H1 (cell line): ENCODE data around the gene GZMA. TPM values are rescaled to one million over a fixed set of nuclear protein-coding genes. Genes with fewer than 3 reads are reported as not detected.
"Not testable (repeated sequence)": the region's sequence is repeated elsewhere in the genome, so short reads cannot be mapped to it uniquely, and the experiment has no call there.

ENCODE experiments used
- CTCF ChIA-PET: fragments of 300-600 bp; sonication (Branson Sonifier 250); formaldehyde crosslinking; loops from one replicate; lab custom pipeline; 2021; ENCODE audit not compliant: partially characterized antibody; lab: Charles Lee
- POLR2A ChIA-PET: fragments of 300-600 bp; sonication (Branson Sonifier 250); formaldehyde crosslinking; loops from one replicate; lab custom pipeline; 2021; ENCODE audit warnings: inconsistent platforms; ENCODE audit not compliant: partially characterized antibody; lab: Charles Lee
- DNase-seq, 2 experiments: peaks; one replicate each; pipeline versions ENCODE4 v3.0.0 to v3.0.0-alpha.2; 2010 to 2022; ENCODE audit warnings: low spot score in 2 of 2, low read depth in 1 of 2, mixed read lengths in 1 of 2
- FAIRE-seq: peaks from 2 replicates; lab custom pipeline; 2011; peaks lifted over from hg19 to GRCh38; lab: Jason Lieb, UNC
- H2AFZ ChIP-seq: 2 replicates; pipeline ENCODE4 v1.8.1; 2012; ENCODE audit warnings: low read length, inconsistent platforms
- H2AK5ac ChIP-seq: 2 replicates; pipeline ENCODE4 v1.6.1; 2013; ENCODE audit warnings: low read depth, low read length
- H2BK120ac ChIP-seq: replicated peaks from 2 replicates; pipeline ENCODE3; 2013; ENCODE audit warnings: low read depth, low read length, inconsistent platforms
- H2BK12ac ChIP-seq: 2 replicates; pipeline ENCODE4 v1.6.1; 2013; ENCODE audit warnings: low read depth, low read length
- H2BK15ac ChIP-seq: 2 replicates; pipeline ENCODE4 v1.6.1; 2013; ENCODE audit warnings: low read length
- H2BK20ac ChIP-seq: 2 replicates; pipeline ENCODE4 v1.6.1; 2013; ENCODE audit warnings: low read length
- H2BK5ac ChIP-seq: 2 replicates; pipeline ENCODE4 v1.6.1; 2013; ENCODE audit warnings: low read depth, low read length
- H3K14ac ChIP-seq: 2 replicates; pipeline ENCODE4 v1.6.1; 2013; ENCODE audit warnings: inconsistent platforms; ENCODE audit not compliant: insufficient read length
- H3K18ac ChIP-seq: 2 replicates; pipeline ENCODE4 v1.6.1; 2013; ENCODE audit warnings: low read length; ENCODE audit errors: extremely low read depth
- H3K23ac ChIP-seq: 2 replicates; pipeline ENCODE4 v1.6.1; 2013; ENCODE audit warnings: inconsistent platforms; ENCODE audit not compliant: insufficient read length
- H3K23me2 ChIP-seq: 2 replicates; pipeline ENCODE4 v1.6.1; 2013; ENCODE audit warnings: low read depth, low read length
- H3K27ac ChIP-seq: 2 replicates; pipeline ENCODE4 v1.6.1; 2011; ENCODE audit warnings: low read depth, low read length, inconsistent platforms
- H3K27me3 ChIP-seq, 4 experiments: replicated peaks in 1 of 4; 1 replicate in 1 of 4; 2 replicates in 3 of 4; pipeline versions ENCODE4 v1.6.1 to v1.8.1; 2011 to 2013; ENCODE audit warnings: low read length in 3 of 4, mild to moderate bottlenecking in 3 of 4, inconsistent platforms in 2 of 4, mixed read lengths in 2 of 4, moderate library complexity in 1 of 4; ENCODE audit not compliant: control insufficient read depth in 3 of 4, insufficient read depth in 3 of 4; ENCODE audit errors: extremely low read depth in 1 of 4
- H3K36me3 ChIP-seq, 4 experiments: 2 replicates each; pipeline versions ENCODE4 v1.6.1 to v1.8.1; 2011 to 2013; ENCODE audit warnings: mild to moderate bottlenecking in 4 of 4, low read length in 3 of 4, moderate library complexity in 2 of 4, control low read depth in 1 of 4, inconsistent platforms in 1 of 4; ENCODE audit not compliant: insufficient read depth in 4 of 4, control insufficient read depth in 2 of 4
- H3K4ac ChIP-seq: replicated peaks from 2 replicates; pipeline ENCODE3; 2013; ENCODE audit warnings: low read length, low read depth, mixed read lengths, inconsistent platforms; ENCODE audit not compliant: insufficient read length
- H3K4me1 ChIP-seq, 4 experiments: replicated peaks in 1 of 4; 1 replicate in 1 of 4; 2 replicates in 3 of 4; pipeline versions ENCODE4 v1.6.1 to v1.8.1; 2011 to 2013; ENCODE audit warnings: low read length in 3 of 4, inconsistent platforms in 2 of 4, mixed read lengths in 1 of 4; ENCODE audit not compliant: insufficient read depth in 4 of 4, control insufficient read depth in 3 of 4
- H3K4me2 ChIP-seq, 2 experiments: 2 replicates each; pipeline versions ENCODE4 v1.6.1 to v1.8.1; 2011 to 2013; ENCODE audit warnings: low read depth in 2 of 2, low read length in 2 of 2, control low read depth in 1 of 2, inconsistent platforms in 1 of 2, mild to moderate bottlenecking in 1 of 2; ENCODE audit not compliant: insufficient read depth in 1 of 2
- H3K4me3 ChIP-seq, 4 experiments: fragments of 200-600, 300-600 bp in 1 of 4; sonication (generic), shearing (Covaris generic), sonication (Bioruptor Twin) in 1 of 4; 2 replicates each; pipeline versions ENCODE4 v1.5.1 to v1.8.1; 2011 to 2016; ENCODE audit warnings: low read length in 4 of 4, low read depth in 3 of 4, control low read depth in 2 of 4, inconsistent platforms in 2 of 4, mild to moderate bottlenecking in 2 of 4, mixed read lengths in 1 of 4, moderate library complexity in 1 of 4; ENCODE audit not compliant: insufficient read depth in 2 of 4; ENCODE audit errors: extremely low read depth in 1 of 4
- H3K56ac ChIP-seq: replicated peaks from 2 replicates; pipeline ENCODE3; 2013; ENCODE audit warnings: low read depth, mild to moderate bottlenecking, mixed read lengths, low read length, inconsistent platforms; ENCODE audit not compliant: insufficient read length
- H3K79me1 ChIP-seq: 2 replicates; pipeline ENCODE4 v1.6.1; 2013; ENCODE audit warnings: low read depth, low read length, control low read depth
- H3K79me2 ChIP-seq, 2 experiments: 2 replicates each; pipeline versions ENCODE4 v1.6.1 to v1.8.1; 2012 to 2013; ENCODE audit warnings: low read length in 2 of 2, mild to moderate bottlenecking in 2 of 2, inconsistent platforms in 1 of 2; ENCODE audit not compliant: insufficient read depth in 2 of 2, control insufficient read depth in 1 of 2
- H3K9ac ChIP-seq, 4 experiments: replicated peaks in 1 of 4; 1 replicate in 1 of 4; 2 replicates in 3 of 4; pipeline versions ENCODE4 v1.6.1 to v1.8.1; 2011 to 2013; ENCODE audit warnings: low read depth in 3 of 4, low read length in 3 of 4, control low read depth in 2 of 4, mild to moderate bottlenecking in 2 of 4, moderate library complexity in 2 of 4, inconsistent platforms in 1 of 4; ENCODE audit errors: extremely low read depth in 1 of 4
- H3K9me3 ChIP-seq, 2 experiments: 2 replicates each; pipeline versions ENCODE4 v1.6.1 to v1.8.1; 2012 to 2013; ENCODE audit warnings: mild to moderate bottlenecking in 2 of 2, moderate library complexity in 2 of 2, control low read depth in 1 of 2, inconsistent platforms in 1 of 2, low read depth in 1 of 2, low read length in 1 of 2, mixed read lengths in 1 of 2; ENCODE audit not compliant: insufficient read depth in 2 of 2
- H4K20me1 ChIP-seq, 2 experiments: replicated peaks in 1 of 2; 2 replicates each; pipeline versions ENCODE3 to v1.8.1; 2011 to 2013; ENCODE audit warnings: inconsistent platforms in 2 of 2, low read length in 2 of 2, mild to moderate bottlenecking in 1 of 2; ENCODE audit not compliant: insufficient read depth in 2 of 2, control insufficient read depth in 1 of 2
- H4K5ac ChIP-seq: 2 replicates; pipeline ENCODE4 v1.6.1; 2013; ENCODE audit warnings: low read length, low read depth, mixed read lengths, inconsistent platforms; ENCODE audit not compliant: insufficient read length
- H4K8ac ChIP-seq: 2 replicates; pipeline ENCODE4 v1.8.0; 2013; ENCODE audit warnings: mild to moderate bottlenecking, moderate library complexity, low read length, inconsistent platforms; ENCODE audit not compliant: insufficient read depth; ENCODE audit errors: extremely low read depth
- H4K91ac ChIP-seq: replicated peaks from 2 replicates; pipeline ENCODE3; 2013; ENCODE audit warnings: low read length, mixed read lengths, inconsistent platforms; ENCODE audit not compliant: insufficient read length
- WGBS, 2 experiments: shearing (Covaris generic) in 1 of 2; methylation state at CpG; one replicate each; pipeline versions ENCODE4 v1.1.6 to v1.1.7; 2013 to 2015; ENCODE audit warnings: low lambda C conversion rate in 2 of 2, mixed read lengths in 2 of 2, inconsistent platforms in 1 of 2, low coverage in 1 of 2, missing lambda C conversion rate in 1 of 2; ENCODE audit not compliant: insufficient replicate concordance in 2 of 2, insufficient coverage in 1 of 2, insufficient read length in 1 of 2; ENCODE audit errors: extremely low coverage in 1 of 2, missing lambda C conversion rate in 1 of 2; 5-methylcytosine and 5-hydroxymethylcytosine counted together
- polyA plus RNA-seq, 7 experiments: library from polyadenylated mRNA; depleted of rRNA in 3 of 7; stranded (reverse) in 5 of 7; unstranded in 2 of 7; fragments of >200 nt in 5 of 7; fragments of 200-250 nt in 2 of 7; gene quantifications; 1 replicate in 5 of 7; 2 replicates in 1 of 7; 4 replicates in 1 of 7; pipeline versions ENCODE4 v1.2.1 to v1.2.3, GENCODE V29; 2011 to 2013; ENCODE audit warnings: missing spikeins in 2 of 7, mixed read lengths in 2 of 7
- total RNA-seq: library from RNA; stranded (reverse); fragmentation: NEBNext Ultra II Directional; extraction: Animal tissue kit (Norgen Biotek cat#: 25700); gene quantifications from 2 replicates; pipeline ENCODE4 v1.2.1, GENCODE V29; 2021

GZMA gene
- total and polyA plus RNA-seq, 2 of the 8 experiments (the other 6 are each of a cell fraction or from before 2014, with no cell fraction given): not detected

DNA sequence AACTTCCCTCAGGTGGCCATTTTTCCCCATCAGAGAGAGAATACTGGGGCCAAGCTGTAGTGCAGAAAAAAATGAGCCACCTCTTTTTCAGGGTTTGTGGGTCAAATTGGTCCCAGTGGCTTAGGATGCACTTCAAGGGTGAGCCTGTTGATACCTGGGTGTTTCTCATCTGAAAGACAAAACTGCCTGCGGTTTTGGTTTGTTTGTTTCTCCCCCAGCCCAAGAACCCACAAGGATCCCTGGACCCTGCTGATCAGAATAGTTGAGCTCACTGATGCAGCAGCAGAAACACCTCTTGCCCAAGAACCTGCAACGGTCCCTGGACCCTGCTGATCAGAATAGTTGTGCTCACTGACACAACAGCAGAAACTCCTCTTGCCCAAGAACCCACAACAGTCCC is 13.1 kb upstream of the GZMA start:
- 46% methylated on average over 2 of the region's 2 CpGs; no CpG with 5 or more reads in 1 of the 2 experiments for WGBS, 2 experiments
- POLR2A ChIA-PET, FAIRE-seq: not testable (repeated sequence)

GRCh38 chr5:55091011-55091410 is 11.4 kb upstream of the GZMA start:
- H3K79me2 ChIP-seq, DNase-seq, H3K4me2 ChIP-seq, H3K56ac ChIP-seq, H3K27me3 ChIP-seq, H2BK15ac ChIP-seq, H3K14ac ChIP-seq, H4K91ac ChIP-seq, H3K79me1 ChIP-seq, H3K18ac ChIP-seq, H4K20me1 ChIP-seq, H3K9ac ChIP-seq, H2BK12ac ChIP-seq, H2BK120ac ChIP-seq, H3K9me3 ChIP-seq, H3K36me3 ChIP-seq, H3K4me1 ChIP-seq, FAIRE-seq, H4K8ac ChIP-seq, H3K4me3 ChIP-seq, H4K5ac ChIP-seq, H3K23ac ChIP-seq, POLR2A ChIA-PET, H2AK5ac ChIP-seq, H3K4ac ChIP-seq, H2BK5ac ChIP-seq, H2BK20ac ChIP-seq, H2AFZ ChIP-seq, H3K23me2 ChIP-seq, H3K27ac ChIP-seq: not testable (repeated sequence)
- CTCF ChIA-PET: interaction anchor here (0.6 to 1.6 kb wide), 6 partner anchors 44 to 1937 kb away, joined by 3 to 4 read pairs (median 3); no protein-coding TSS in a partner anchor
- 92% methylated on average over 6 of the region's 6 CpGs; no CpG with 5 or more reads in 1 of the 2 experiments for WGBS, 2 experiments

More for the DNA sequence above, 13.1 kb upstream of the GZMA start:
- H4K5ac ChIP-seq, H2BK15ac ChIP-seq, H3K79me1 ChIP-seq, H2BK5ac ChIP-seq, H2BK12ac ChIP-seq, H4K8ac ChIP-seq, H2AK5ac ChIP-seq, H4K20me1 ChIP-seq, H3K56ac ChIP-seq, H2AFZ ChIP-seq, H3K27me3 ChIP-seq, H3K23ac ChIP-seq, DNase-seq, H3K18ac ChIP-seq, H3K4me3 ChIP-seq, H3K4me1 ChIP-seq, H3K23me2 ChIP-seq, H2BK120ac ChIP-seq, H3K36me3 ChIP-seq, H3K4me2 ChIP-seq, H3K79me2 ChIP-seq, H3K27ac ChIP-seq, H3K9ac ChIP-seq, H2BK20ac ChIP-seq, CTCF ChIA-PET, H4K91ac ChIP-seq, H3K14ac ChIP-seq, H3K4ac ChIP-seq: not testable (repeated sequence)
- H3K9me3 ChIP-seq: peaks cover 8 to 11% of the 10 kb centered on the region in 2 experiments; a peak in 3 of 4 replicates
